Prostate gland (tissue), 2 donors: ENCODE measurements around the gene CACNA1S.

Experiments
- POLR2A ChIP-seq: fragments of 450-650 bp; IDR thresholded peaks from one replicate; pipeline ENCODE4 v1.6.1; 2016; ENCODE audit warnings: antibody characterized with exemption, mild to moderate bottlenecking
- TF ChIP-seq, protein P1 (sequence below), 4 experiments: fragments of 200-600 bp in 2 of 4; fragments of 450-650 bp in 2 of 4; sonication (generic) in 2 of 4; IDR thresholded peaks; 1 replicate in 3 of 4; 2 replicates in 1 of 4; pipeline ENCODE4 v1.5.1; 2016 to 2019; ENCODE audit warnings: antibody characterized with exemption in 4 of 4, mild to moderate bottlenecking in 2 of 4, moderate library complexity in 2 of 4

- TF ChIP-seq, protein P1, sequence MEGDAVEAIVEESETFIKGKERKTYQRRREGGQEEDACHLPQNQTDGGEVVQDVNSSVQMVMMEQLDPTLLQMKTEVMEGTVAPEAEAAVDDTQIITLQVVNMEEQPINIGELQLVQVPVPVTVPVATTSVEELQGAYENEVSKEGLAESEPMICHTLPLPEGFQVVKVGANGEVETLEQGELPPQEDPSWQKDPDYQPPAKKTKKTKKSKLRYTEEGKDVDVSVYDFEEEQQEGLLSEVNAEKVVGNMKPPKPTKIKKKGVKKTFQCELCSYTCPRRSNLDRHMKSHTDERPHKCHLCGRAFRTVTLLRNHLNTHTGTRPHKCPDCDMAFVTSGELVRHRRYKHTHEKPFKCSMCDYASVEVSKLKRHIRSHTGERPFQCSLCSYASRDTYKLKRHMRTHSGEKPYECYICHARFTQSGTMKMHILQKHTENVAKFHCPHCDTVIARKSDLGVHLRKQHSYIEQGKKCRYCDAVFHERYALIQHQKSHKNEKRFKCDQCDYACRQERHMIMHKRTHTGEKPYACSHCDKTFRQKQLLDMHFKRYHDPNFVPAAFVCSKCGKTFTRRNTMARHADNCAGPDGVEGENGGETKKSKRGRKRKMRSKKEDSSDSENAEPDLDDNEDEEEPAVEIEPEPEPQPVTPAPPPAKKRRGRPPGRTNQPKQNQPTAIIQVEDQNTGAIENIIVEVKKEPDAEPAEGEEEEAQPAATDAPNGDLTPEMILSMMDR (IDR thresholded peaks at IDR 0.05) = no peak
- TF ChIP-seq POLR2A = no peak
Measured at GRCh38 chr1:201096041-201096461, 16.2 kb downstream of the CACNA1S start.
